Measurements from ENCODE around the gene TVP23A. TPM values are rescaled to one million over a fixed set of nuclear protein-coding genes. Genes with fewer than 3 reads are reported as not detected.
A peak's percentile ranks its signal among the peaks of the same experiment; 100 is the strongest.
"Not testable (repeated sequence)": the region's sequence is repeated elsewhere in the genome, so short reads cannot be mapped to it uniquely, and the experiment has no call there.

TVP23A gene
- total RNA-seq, 1 donor from 2014 or later: 3.3 TPM

DNA sequence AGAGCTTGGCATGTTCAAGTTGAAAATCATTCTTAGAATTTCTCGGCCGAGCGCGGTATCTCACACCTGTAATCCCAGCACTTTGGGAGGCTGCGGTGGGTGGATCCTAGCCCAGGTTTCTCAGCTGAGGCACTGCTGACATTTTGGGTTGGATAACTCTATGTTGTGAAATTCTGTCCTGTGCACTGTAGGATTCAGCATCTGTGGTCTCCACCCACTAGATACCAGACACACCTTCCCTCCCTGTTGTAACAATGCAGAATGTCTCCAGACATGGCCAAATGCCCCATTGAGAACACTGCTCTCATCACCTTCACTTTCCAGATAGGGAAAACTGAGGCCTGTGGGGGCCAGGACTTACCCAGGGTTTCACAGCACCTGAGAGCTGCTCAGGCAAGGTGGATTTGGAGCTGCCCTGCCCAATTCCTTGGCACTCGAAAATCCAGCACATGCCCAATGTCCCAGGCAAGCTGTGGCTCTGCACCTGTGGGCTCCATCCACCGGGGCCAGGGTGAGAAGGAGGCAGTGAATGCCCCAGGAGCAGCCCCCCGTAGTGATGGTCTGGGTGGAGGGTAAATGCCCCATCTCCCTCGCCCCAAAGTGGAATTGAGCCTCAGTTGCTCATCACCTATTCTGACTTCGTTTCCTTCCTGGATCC lies 20.2 kb upstream of the TVP23A start:
- DNase-seq (ENCODE audit: low spot score) (no peak), ATAC-seq (no peak)
- intact Hi-C loops (cut with DNase I): no loop called here

- intact Hi-C loops (cut with DNase I): no loop called here
- ATAC-seq (no peak), DNase-seq (ENCODE audit: low spot score) (no peak)
These were observed 17.7 kb upstream of the TVP23A start for GRCh38 chr16:10836174-10836853.

GRCh38 chr16:10835281-10835931 lies 16.8 kb upstream of the TVP23A start:
- intact Hi-C loops (cut with DNase I): no loop called here
- ATAC-seq (no peak), DNase-seq (ENCODE audit: low spot score) (no peak)

DNA sequence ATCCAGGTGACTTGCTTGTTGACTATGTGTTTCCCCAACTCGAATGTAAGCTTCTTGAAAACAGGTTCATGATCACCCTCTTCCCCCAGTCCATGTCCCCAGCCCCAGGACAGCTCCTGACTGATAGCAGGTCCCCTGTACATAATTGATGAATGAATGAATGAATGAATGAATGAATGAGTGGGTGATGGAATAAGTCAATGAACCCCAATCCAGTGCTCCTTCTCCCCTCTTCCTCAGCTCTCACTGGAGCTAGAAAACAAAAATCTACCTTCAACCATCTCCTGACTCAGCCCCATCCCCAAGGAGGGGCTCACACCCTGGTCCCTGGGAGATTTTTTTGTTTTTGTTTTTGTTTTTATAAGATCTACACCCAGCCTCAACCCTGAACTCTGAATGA lies 16.2 kb upstream of the TVP23A start:
- ATAC-seq: no peak
- DNase-seq (ENCODE audit: low spot score): no peak
- intact Hi-C loops (cut with DNase I): no loop called here

GRCh38 chr16:10834130-10834529 lies 15.5 kb upstream of the TVP23A start:
- intact Hi-C loops (cut with DNase I): no loop called here
- ATAC-seq (no peak), DNase-seq (ENCODE audit: low spot score) (no peak)

GRCh38 chr16:10833271-10833670 lies 14.7 kb upstream of the TVP23A start:
- intact Hi-C loops (cut with DNase I): no loop called here

DNA sequence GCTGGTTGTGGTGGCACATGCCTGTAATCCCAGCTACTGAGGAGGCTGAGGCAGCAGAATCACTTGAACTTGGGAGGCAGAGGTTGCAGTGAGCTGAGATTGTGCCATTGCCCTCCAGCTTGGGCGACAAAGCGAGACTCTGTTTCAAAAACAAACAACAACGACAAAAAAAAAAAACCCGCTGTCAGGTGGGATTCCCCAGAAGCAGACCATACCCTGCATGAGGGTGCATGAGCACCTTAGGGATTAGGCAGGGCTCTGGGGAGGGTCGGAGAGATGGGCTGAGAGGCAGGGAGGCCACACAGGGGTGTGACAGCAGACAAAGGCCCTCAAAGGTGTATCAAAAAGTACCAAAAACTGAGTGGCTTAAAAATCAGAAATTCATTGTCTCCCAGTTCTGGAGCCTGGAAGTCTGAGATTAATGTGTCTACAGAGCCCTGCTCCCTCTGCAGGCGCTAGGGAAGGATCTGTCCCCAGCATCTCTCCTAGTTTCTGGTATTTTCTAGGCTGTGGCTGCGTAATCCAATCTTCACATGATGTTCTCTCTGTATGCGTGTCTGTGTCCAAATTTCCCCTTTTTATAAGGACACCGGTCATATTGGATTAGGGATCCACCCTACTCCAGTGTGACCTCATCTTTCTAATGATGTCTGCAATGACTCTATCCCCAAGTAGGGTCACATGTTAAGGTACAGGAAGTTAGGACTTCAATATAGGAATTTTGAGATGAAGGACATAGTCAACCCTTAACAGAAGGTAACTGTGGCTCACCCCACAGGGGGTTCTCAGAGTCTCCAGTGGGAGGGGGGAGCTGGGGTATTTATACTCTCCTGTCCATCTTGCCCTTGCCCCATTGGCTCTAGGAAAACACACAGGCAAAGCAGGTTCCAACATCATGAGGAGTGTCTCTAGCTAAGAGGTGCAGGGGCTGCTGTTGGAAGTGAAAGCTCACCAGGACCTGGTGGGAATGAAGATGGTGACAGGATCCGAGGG lies 13.6 kb upstream of the TVP23A start:
- DNase-seq (ENCODE audit: low spot score): no peak
- no peak for ATAC-seq
- intact Hi-C loops (cut with DNase I): no loop called here

More at GRCh38 chr16:10833271-10833670, 14.7 kb upstream of the TVP23A start:
- ATAC-seq (no peak), DNase-seq (ENCODE audit: low spot score) (no peak)

DNA sequence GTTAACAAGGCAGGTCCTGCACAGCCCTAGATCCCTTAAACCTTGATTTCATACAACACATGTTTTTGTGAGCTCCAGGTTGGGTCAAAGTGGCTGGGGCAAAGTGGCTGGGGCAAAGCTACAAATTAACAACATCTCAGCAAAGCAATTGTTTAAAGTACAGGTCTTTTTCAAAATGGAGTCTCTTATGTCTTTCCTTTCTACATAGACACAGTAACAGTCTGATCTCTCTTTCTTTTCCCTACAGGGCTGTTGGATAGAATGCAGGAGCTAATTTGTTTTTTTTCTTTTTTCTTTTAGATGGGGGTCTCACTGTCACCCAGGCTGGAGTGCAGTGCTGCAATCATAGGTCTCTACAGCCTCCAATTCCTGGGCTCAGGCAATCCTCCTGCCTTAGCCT lies 11.6 kb upstream of the TVP23A start:
- ATAC-seq; DNase-seq (ENCODE audit: low spot score); intact Hi-C loops (cut with DNase I): not testable (repeated sequence)

DNA sequence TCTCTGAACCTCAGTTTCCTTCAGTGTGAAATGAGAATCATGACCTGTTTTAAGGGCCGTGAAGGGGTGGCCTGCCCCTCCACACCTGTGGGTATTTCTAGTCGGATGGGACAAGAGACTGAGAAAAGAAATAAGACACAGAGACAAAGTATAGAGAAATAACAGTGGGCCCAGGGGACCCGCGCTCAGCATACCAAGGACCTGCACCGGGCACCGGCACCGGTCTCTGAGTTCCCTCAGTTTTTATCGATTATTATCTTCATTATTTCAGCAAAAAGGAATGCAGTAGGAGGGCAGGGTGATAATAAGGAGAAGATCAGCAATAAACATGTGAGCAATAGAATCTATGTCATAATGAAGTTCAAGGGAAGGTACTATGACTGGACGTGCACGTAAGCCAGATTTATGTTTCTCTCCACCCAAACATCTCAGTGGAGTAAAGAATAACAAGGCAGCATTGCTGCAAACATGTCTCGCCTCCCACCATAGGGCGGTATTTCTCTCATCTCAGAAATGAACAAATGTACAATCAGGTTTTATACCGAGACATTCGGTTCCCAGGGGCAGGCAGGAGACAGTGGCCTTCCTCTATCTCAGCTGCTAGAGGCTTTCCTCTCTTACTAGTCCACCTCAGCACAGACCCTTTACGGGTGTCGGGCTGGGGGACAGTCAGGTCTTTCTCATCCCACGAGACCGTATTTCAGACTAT lies 10.9 kb upstream of the TVP23A start:
- ATAC-seq; intact Hi-C loops (cut with DNase I); DNase-seq (ENCODE audit: low spot score): not testable (repeated sequence)

DNA sequence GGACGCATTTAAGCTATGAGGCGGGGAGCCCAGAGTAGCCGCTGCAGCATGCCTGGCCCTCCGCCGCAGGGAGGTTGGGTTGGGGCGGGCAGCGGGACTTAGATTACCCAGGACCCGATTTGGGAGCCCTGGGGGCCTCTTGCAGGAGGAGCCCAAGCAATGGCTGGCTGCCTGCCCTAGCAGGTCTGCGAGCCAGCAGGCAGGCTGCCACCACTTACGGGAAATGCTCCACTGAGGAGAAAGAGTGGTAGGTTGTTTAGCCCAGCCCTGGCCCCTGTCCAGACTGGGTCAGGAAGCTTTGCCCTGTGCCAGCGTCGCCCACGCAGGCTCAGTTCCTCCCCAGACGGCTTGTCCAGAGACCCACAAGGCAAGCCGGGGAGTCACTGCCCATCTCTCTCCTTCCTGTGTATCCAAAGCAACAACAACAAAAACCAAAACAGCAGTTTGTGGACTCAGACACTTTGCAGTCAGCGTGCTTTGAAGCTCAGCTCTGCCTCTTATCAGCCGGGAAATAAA lies 10.3 kb upstream of the TVP23A start:
- intact Hi-C loops (cut with DNase I): no loop called here
- ATAC-seq (peak; percentile 85), DNase-seq (ENCODE audit: low spot score) (peak; percentile 93)

- intact Hi-C loops (cut with DNase I): no loop called here
- peak; percentile 93 for ATAC-seq
- DNase-seq (ENCODE audit: low spot score): peak; percentile 83
These were observed 9.2 kb upstream of the TVP23A start for GRCh38 chr16:10827691-10828341.

GRCh38 chr16:10824111-10824893 lies 5.7 kb upstream of the TVP23A start:
- no peak for DNase-seq (ENCODE audit: low spot score)
- intact Hi-C loops (cut with DNase I): no loop called here

DNA sequence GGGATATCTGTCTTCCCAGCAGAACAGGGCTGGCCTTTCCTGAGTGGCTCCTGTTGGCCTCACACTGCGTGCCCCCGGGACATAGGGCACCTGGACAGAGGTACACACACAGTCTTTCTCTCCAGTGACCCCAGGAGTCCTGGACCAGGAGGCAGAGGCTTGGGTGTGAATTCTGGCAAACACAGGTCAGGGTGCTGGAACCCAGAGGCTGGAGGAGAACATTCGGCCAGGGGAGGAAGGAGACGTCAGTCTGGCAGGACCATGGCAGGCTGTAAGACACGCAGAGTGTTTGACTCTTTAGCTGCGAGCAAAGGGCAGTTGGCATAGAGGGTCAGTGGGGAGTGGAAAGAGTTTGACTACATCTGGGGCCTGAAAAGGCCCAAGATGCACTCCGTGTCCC lies 4.1 kb upstream of the TVP23A start:
- DNase-seq (ENCODE audit: low spot score): no peak
- intact Hi-C loops (cut with DNase I): no loop called here
- no peak for ATAC-seq

More at GRCh38 chr16:10824111-10824893, 5.7 kb upstream of the TVP23A start:
- no peak for ATAC-seq

GRCh38 chr16:10820546-10820945 lies 2.0 kb upstream of the TVP23A start:
- ATAC-seq: no peak
- no peak for DNase-seq (ENCODE audit: low spot score)
- intact Hi-C loops (cut with DNase I): no loop called here

- ATAC-seq: no peak
- no peak for DNase-seq (ENCODE audit: low spot score)
- intact Hi-C loops (cut with DNase I): no loop called here
These were observed 1.1 kb downstream of the TVP23A start for GRCh38 chr16:10817514-10817913.

GRCh38 chr16:10813099-10813455 lies 5.5 kb downstream of the TVP23A start:
- ATAC-seq (no peak), DNase-seq (ENCODE audit: low spot score) (no peak)
- intact Hi-C loops (cut with DNase I): no loop called here

Data from sciatic nerve (tissue), 2 donors.